ENCODE measurements around the gene ABCA1. TPM values are rescaled to one million over a fixed set of nuclear protein-coding genes. Genes with fewer than 3 reads are reported as not detected.

The ABCA1 gene
- polyA plus RNA-seq, 3 donors: 2.0 to 5.1 (median 2.7) TPM

DNA sequence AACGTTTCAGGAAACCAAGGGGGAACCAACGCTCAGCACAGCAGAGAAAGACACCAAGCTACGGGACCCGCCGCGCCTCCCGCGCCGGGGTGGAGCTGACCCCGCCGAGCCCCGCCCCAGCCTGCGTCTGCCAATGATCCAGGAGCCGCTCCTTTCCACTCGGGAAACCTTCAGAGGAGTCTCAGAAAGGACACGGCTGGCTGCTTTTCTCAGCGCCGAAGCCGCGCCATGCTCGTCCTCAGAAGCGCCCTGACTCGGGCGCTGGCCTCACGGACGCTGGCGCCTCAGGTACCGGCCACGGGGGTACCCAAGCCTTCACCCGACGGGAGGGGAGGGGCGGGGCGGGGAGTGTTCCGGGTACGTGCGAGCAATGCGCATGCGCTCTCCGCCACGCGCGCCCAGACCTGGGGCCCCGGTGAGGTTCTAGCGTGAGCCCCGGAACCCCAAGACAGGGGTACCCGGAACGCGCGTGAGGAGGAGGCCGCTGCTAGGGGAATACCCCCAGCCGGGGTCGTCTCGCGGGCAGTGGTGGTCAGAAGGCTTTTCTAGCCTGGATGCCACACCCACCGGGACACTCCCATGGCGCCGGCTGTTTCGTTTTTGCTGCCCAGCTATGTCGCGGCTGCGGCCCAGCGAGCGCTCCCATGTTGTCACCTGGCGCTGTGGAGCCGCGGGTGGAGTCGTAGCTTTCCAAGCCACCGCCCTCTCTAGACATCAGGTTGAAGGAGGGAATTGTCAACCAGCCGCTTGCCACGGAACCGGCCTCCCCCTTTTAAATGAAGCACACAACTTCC lies 180.2 kb downstream of the ABCA1 start, which contains the start of gene NIPSNAP3A:
TSS of gene NIPSNAP3A (plus strand) at position 119 of the 794 bp plus-strand sequence. CDS start at position 229, 110 bp downstream.
- peak within 1 kb of the TSS; percentile 94 to 99 for H3K4me3 Mint-ChIP-seq
- DNase-seq: peak; percentile 73 to 85 (median 79)
- Histone ChIP-seq H3K9me3 (replicated peaks in 1 of 2; ENCODE audit: control insufficient read depth in 1 of 2, insufficient read depth in 1 of 2, low read length in 2 of 2) (no peaks in the 10 kb centered on the region), H3K36me3 (replicated peaks in 1 of 2; ENCODE audit: control insufficient read depth in 1 of 2, insufficient read depth in 2 of 2, low read length in 2 of 2) (peaks cover 20 to 21% of the 10 kb centered on the region in 2 donors), H3K27me3 (ENCODE audit: control insufficient read depth in 2 of 2, insufficient read depth in 2 of 2, low read length in 2 of 2) (no peaks in the 10 kb centered on the region), H3K9ac (ENCODE audit: insufficient read depth, low read length, poor library complexity, severe bottlenecking) (peak within 1 kb of the TSS; percentile 86), H3K4me2 (replicated peaks; ENCODE audit: extremely low read depth, low read length, poor library complexity, severe bottlenecking) (peak within 1 kb of the TSS; percentile 83), H3K79me2 (ENCODE audit: insufficient read depth, low read length) (peaks cover 33% of the 10 kb centered on the region), H3K27ac (ENCODE audit: low read depth in 1 of 2, low read length in 2 of 2) (peak within 1 kb of the TSS; percentile 90 to 94), H3K4me3 (replicated peaks in 1 of 3; ENCODE audit: low read depth in 2 of 3, low read length in 3 of 3) (peak within 1 kb of the TSS; percentile 56 to 91 (median 85)), H3K4me1 (ENCODE audit: control insufficient read depth in 1 of 2, insufficient read depth in 2 of 2, low read length in 2 of 2) (peaks cover 25 to 33% of the 10 kb centered on the region in 2 donors), H2AFZ (ENCODE audit: insufficient read depth, low read depth, low read length, poor library complexity, severe bottlenecking) (peak within 1 kb of the TSS; percentile 90), H4K20me1 (ENCODE audit: insufficient read depth, low read length) (no peaks in the 10 kb centered on the region)
- no peaks in the 10 kb centered on the region for H3K9me3 Mint-ChIP-seq
- peak within 1 kb of the TSS; percentile 95 to 99 (median 97) for H3K27ac Mint-ChIP-seq
- no peak for TF ChIP-seq CTCF (IDR thresholded peaks at IDR 0.05)
- intact Hi-C loops (cut with micrococcal nuclease): no loop called here
- H3K4me1 Mint-ChIP-seq: peaks cover 28% of the 10 kb centered on the region
- under 1% methylated on average over 65 of the region's 71 CpGs for WGBS (ENCODE audit: insufficient coverage)
- H3K27me3 Mint-ChIP-seq (ENCODE audit: low read depth in 3 of 3): no peaks in the 10 kb centered on the region
- H3K36me3 Mint-ChIP-seq: peaks cover 19 to 21% of the 10 kb centered on the region in 2 donors

- H3K4me3 ChIP-seq (replicated peaks in 1 of 3; ENCODE audit: low read depth in 2 of 3, low read length in 3 of 3): peak overlapping the region; percentile 56 to 91 (median 85)
- H3K4me2 ChIP-seq (replicated peaks; ENCODE audit: extremely low read depth, low read length, poor library complexity, severe bottlenecking): peak overlapping the region; percentile 83
- peak overlapping the region; percentile 94 to 99 for H3K4me3 Mint-ChIP-seq
- no peaks in the 10 kb centered on the region for H3K27me3 ChIP-seq (ENCODE audit: control insufficient read depth in 2 of 2, insufficient read depth in 2 of 2, low read length in 2 of 2)
- H3K9ac ChIP-seq (ENCODE audit: insufficient read depth, low read length, poor library complexity, severe bottlenecking): peak overlapping the region; percentile 86
- H3K9me3 ChIP-seq (replicated peaks in 1 of 2; ENCODE audit: control insufficient read depth in 1 of 2, insufficient read depth in 1 of 2, low read length in 2 of 2): no peaks in the 10 kb centered on the region
- H3K36me3 Mint-ChIP-seq: peaks cover 13 to 16% of the 10 kb centered on the region in 2 donors
- intact Hi-C loops (cut with micrococcal nuclease): no loop called here
- peak overlapping the region; percentile 90 for H2AFZ ChIP-seq (ENCODE audit: insufficient read depth, low read depth, low read length, poor library complexity, severe bottlenecking)
- H4K20me1 ChIP-seq (ENCODE audit: insufficient read depth, low read length): no peaks in the 10 kb centered on the region
- peaks cover 25 to 33% of the 10 kb centered on the region in 2 donors for H3K4me1 ChIP-seq (ENCODE audit: control insufficient read depth in 1 of 2, insufficient read depth in 2 of 2, low read length in 2 of 2)
- H3K27ac ChIP-seq (ENCODE audit: low read depth in 1 of 2, low read length in 2 of 2): peak overlapping the region; percentile 90 to 94
- TF ChIP-seq CTCF (IDR thresholded peaks at IDR 0.05): no peak
- DNase-seq: no peak
- no peaks in the 10 kb centered on the region for H3K27me3 Mint-ChIP-seq (ENCODE audit: low read depth in 3 of 3)
- no peaks in the 10 kb centered on the region for H3K9me3 Mint-ChIP-seq
- peaks cover 28% of the 10 kb centered on the region for H3K4me1 Mint-ChIP-seq
- 0% methylated on average over 4 of the region's 9 CpGs for WGBS (ENCODE audit: insufficient coverage)
- H3K36me3 ChIP-seq (replicated peaks in 1 of 2; ENCODE audit: control insufficient read depth in 1 of 2, insufficient read depth in 2 of 2, low read length in 2 of 2): peaks cover 14 to 16% of the 10 kb centered on the region in 2 donors
- peak overlapping the region; percentile 95 to 99 (median 97) for H3K27ac Mint-ChIP-seq
- H3K79me2 ChIP-seq (ENCODE audit: insufficient read depth, low read length): peaks cover 33% of the 10 kb centered on the region
Observed at GRCh38 chr9:104747245-104747564, 180.8 kb downstream of the ABCA1 start.

Data from CD14-positive monocyte (primary cell).